Right ventricle myocardium inferior (tissue), 1 donor: ENCODE measurements around the gene CCKAR. TPM values are rescaled to one million over a fixed set of nuclear protein-coding genes. Genes with fewer than 3 reads are reported as not detected.

Experiments used
- ATAC-seq: fragments of 200-7000 bp; cut with Tn5 transposase; one replicate; pipeline ENCODE4 v1.9.1; 2020; ENCODE audit warnings: mild to moderate bottlenecking, moderate library complexity
- DNase-seq: peaks from one replicate; pipeline ENCODE4 v3.0.0; 2021; ENCODE audit errors: missing footprints
- intact Hi-C: fragments of 100-400 bp; cut with DNase I; formaldehyde crosslinking; loops from one replicate; pipeline ENCODE4 v1.11.0; 2022
- total RNA-seq: library from RNA; stranded (reverse); fragmentation: NEBNext Ultra II Directional; extraction: Animal tissue kit (Norgen Biotek cat#: 25700); gene quantifications from one replicate; pipeline ENCODE4 v1.2.1, GENCODE V29; 2021
- donor health status: DM: no; HTN: yes; CAD: no; lungs with severe emphysema.

Gene CCKAR
- total RNA-seq, 1 donor from 2014 or later: not detected

DNA sequence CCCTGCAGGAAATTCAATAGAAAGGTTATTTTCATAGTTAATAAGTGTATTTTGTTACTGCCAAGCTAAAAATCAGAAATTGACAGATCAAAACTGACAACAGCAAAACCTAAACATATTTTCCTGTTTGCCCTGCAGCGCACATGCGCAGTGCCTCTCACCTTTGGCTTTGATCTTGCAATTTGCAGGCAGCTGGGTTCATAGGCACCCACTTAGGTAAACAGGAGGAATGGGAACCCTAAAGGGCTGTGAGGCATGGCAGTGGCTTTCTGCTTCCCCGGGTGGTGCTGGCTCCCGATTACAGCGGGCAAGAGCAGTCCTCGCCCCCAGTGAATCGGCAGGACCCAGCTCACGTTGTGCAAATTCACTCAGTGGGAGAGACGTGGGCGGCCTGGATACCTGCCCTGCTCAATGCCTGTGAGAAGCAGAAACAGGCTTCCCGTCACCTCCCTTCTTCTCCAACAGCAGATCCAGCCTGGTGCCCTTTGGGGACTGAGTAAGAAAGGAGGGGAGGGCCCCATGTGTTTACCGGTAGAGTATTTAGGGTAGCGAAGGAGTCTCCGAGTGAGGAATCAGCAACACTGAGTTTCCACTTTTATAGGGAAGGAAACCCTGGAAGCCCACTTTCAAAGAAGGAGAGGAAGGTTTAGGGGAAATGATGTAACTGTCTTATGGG, 25.7 kb downstream of the CCKAR start:
- intact Hi-C loops: no loop called here
- ATAC-seq: no peak

GRCh38 chr4:26463386-26463785, 26.9 kb downstream of the CCKAR start:
- intact Hi-C loops: no loop called here
- no peak for DNase-seq
- ATAC-seq: no peak

More for the DNA sequence above, 25.7 kb downstream of the CCKAR start:
- DNase-seq: no peak

DNA sequence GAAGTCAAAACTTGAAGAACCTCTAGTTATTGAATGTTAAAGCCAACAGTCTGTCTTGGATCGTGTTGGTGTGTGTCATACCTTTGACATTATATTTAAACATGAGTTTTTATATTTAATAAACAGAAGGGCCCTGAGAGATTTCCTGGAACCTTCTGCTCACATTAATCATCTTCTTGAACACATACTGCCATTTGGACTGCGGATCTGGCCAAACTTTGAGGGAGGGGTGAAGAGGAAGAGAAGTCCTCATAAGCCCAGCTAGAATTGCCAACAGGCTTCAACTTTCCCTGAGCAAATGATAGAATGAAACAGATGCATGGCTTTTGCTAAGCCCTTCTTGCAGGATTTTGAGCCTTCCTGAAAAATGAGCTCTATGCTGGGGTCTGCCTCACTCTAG, 27.4 kb downstream of the CCKAR start:
- intact Hi-C loops: no loop called here

GRCh38 chr4:26459756-26460530, 30.3 kb downstream of the CCKAR start:
- ATAC-seq (no peak), DNase-seq (no peak)
- intact Hi-C loops: loop anchor here (1.0 to 10.0 kb wide), 2 partner anchors 265 to 550 kb away; no protein-coding TSS in a partner anchor

More for the DNA sequence above, 27.4 kb downstream of the CCKAR start:
- no peak for DNase-seq
- no peak for ATAC-seq

GRCh38 chr4:26459054-26459755, 31.1 kb downstream of the CCKAR start:
- intact Hi-C loops: loop anchor here (1.0 to 10.0 kb wide), 2 partner anchors 266 to 551 kb away; no protein-coding TSS in a partner anchor
- ATAC-seq: no peak
- no peak for DNase-seq

DNA sequence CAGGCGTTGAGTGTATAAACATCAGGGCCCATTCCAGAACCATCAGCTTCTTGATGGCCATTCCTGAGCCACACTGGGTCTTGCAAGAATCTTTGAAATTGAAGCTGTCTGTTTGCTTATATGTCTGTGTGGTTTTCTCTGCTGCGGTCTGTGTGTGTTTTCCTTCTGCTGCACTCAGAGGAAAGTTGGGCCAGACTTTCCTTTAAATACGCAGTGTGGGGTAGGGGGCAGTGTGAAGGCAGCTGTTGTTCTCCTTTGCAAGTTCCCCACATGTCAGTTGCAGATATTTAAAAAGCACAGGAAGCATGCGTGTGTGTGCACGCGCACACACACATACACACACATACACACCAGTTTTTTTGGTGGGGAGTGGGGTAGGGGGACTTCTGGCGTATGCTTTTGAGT, 32.1 kb downstream of the CCKAR start:
- intact Hi-C loops: loop anchor here (10.0 kb wide), 1 partner anchor 267 kb away; no protein-coding TSS in a partner anchor
- no peak for ATAC-seq
- DNase-seq: no peak

GRCh38 chr4:26457412-26457811, 32.9 kb downstream of the CCKAR start:
- DNase-seq (no peak), ATAC-seq (no peak)
- intact Hi-C loops: loop anchor here (10.0 kb wide), 1 partner anchor 267 kb away; no protein-coding TSS in a partner anchor

DNA sequence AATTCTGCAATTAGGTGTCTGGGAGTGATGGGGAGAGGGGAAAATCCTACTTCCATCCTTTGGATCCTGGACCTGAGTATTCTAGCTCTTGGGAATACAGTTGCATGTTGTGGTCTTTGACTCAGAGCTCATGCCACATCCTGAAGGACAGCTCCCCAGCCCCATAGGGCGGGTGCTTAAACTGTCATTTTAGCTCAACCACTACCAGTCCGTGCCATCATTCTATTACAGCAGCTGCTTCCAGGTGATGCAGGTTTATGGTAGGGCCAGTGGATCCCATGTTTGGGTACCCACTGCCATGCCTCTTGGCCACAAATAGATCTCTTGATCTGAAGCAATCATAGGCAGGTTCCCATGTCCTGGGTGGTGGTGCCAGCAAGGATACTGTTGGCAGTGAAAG, 34.7 kb downstream of the CCKAR start:
- DNase-seq: no peak
- intact Hi-C loops: loop anchor here (10.0 kb wide), 1 partner anchor 269 kb away; no protein-coding TSS in a partner anchor
- ATAC-seq: no peak

DNA sequence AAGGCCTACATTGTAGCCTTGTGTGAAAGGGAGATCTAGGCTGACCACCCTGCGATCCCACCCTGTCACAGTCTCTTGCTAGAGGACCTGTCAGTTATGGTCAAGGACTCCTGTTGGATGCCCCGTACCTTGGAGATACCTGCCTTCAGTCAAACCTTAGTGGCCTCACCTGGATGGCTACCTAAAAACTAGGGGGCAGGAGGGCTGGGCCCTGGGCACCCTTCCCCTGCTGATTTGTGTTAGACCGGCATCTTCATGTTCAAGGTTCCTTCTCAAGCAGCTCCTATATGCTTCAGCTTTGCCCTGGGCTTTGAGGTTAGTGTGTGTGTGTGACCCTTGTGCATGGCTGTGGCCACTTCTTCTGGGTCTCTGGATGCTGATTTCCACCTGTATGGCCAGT, 35.3 kb downstream of the CCKAR start:
- DNase-seq (no peak), ATAC-seq (no peak)
- intact Hi-C loops: loop anchor here (10.0 kb wide), 1 partner anchor 270 kb away; no protein-coding TSS in a partner anchor

DNA sequence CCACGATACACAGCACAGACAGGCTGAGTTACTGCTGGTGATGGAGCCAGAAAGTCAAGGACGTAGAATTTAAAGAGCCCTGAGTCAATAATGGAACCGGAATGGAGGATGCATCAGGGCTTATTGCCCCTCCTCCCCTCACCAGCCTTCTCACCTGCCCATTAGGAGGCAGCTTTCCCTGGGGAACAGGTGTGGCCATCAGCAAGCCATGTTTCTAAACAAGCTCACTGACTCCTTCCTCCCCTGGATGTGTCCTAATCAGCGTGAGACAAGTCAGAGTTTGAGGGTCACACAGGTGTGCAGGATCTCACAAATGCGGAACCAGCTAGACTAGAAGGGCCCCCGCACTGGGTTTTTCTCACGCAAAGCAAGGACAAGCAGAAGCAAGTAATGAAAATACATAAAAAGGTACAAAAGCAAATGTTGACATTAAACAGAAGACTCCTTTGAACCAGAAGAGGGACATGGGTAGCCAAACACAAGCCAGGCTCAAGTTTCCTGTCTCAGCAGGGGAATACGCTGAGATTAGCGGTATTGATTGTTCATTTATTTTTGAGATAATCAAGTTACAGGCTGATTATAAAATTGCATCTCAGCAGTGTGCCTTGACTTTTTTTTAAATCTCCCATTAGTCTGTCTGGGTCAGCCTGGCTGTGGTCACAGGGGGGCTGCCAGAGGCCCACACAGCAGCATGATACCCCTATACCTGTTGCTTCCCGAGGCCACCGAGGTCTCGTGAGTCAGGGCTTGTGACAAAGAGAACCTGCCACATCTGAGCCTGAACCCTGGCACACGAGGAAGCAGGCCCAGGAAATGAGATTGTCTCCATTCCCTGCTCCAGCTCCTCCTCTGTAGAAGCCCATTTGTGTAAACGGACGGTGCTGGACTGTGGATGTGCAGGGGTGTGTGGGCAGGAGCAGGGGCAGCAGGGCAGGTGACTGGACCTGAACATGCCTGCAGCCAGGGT, 37.4 kb downstream of the CCKAR start:
- intact Hi-C loops: loop anchor here (10.0 kb wide), 1 partner anchor 272 kb away; no protein-coding TSS in a partner anchor
- no peak for DNase-seq
- no peak for ATAC-seq

DNA sequence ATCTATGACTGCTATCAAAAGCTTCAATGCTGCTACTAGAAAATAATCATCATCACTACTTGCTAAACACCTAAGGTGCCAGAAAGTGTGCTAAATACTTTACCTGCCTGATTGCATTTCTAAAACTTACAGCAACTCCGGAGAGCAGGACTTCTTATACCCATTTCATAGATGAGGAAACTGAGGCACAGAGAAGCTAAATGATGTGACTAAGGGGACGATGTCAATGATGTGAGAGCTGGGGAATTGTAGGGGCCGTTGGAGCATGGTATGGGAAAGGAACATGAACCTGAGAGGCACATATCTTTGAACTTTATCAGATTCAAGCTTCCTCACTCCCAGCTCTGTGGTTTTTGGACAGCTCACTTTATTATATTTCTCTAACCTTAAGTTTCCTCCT, 38.7 kb downstream of the CCKAR start:
- intact Hi-C loops: loop anchor here (10.0 kb wide), 1 partner anchor 273 kb away; no protein-coding TSS in a partner anchor

DNA sequence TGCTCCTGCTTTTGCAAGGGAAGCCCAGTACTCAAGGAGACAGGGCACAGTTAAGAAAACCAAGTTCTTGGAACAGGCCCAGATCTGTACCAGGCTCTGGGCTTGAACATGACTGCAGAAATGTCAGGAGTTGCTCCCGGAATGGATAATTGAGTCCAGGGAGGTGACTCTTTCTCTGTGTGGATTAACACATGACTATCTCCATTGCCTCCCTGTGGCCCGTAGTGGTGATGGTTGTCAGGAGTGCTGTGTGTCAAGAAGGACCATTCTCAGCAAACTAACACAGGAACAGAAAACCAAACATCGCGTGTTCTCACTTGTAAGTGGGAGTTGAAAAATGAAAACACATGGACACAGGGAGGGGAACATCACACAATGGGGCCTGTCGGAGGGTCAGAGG, 39.9 kb downstream of the CCKAR start:
- DNase-seq (no peak), ATAC-seq (no peak)
- intact Hi-C loops: loop anchor here (10.0 kb wide), 1 partner anchor 274 kb away; no protein-coding TSS in a partner anchor

More for the DNA sequence above, 38.7 kb downstream of the CCKAR start:
- ATAC-seq: no peak
- no peak for DNase-seq

- intact Hi-C loops: no loop called here
- ATAC-seq (no peak), DNase-seq (no peak)
Measured at GRCh38 chr4:26447378-26447777, 42.9 kb downstream of the CCKAR start.

DNA sequence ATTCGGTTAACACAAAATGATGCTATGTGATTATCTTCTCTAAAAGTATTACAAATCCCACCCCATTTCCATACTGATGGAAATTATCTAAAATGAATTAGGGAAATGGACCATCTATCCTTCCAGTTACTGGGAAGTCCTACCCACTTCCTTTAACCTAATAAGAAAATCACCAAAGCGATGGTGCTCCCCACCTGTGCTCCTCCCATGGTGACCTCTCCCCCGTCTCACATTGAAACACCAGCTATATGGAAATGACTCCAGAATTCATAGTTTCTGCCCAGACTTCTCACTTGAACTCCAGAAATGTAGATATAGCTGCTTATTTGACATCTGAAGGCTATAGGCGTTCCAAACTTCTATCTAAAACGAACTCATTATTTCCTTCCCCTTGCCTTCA, 48.5 kb downstream of the CCKAR start:
- intact Hi-C loops: no loop called here
- ATAC-seq (no peak), DNase-seq (no peak)

DNA sequence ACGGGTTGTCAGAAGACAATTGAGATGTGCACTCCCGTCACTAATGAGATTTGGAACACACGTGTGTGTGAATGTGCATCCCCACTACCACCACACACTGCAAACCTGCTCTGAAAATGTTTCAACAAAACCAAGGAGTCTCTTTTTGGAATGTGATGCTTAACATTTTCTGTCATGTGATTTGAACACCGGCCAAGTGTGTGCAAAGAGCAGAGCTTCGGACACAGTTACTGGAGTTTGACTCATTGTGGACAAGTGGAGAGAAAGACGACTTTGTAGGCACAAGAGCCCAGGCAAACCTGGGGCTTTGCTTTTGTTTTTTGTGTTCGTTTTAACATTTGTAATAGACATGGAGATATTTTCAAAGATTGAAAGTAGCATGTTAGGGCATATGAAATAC, 49.2 kb downstream of the CCKAR start:
- ATAC-seq (no peak), DNase-seq (no peak)
- intact Hi-C loops: no loop called here

GRCh38 chr4:26434030-26434639, 56.1 kb downstream of the CCKAR start:
- intact Hi-C loops: no loop called here
- DNase-seq: no peak
- ATAC-seq: no peak

DNA sequence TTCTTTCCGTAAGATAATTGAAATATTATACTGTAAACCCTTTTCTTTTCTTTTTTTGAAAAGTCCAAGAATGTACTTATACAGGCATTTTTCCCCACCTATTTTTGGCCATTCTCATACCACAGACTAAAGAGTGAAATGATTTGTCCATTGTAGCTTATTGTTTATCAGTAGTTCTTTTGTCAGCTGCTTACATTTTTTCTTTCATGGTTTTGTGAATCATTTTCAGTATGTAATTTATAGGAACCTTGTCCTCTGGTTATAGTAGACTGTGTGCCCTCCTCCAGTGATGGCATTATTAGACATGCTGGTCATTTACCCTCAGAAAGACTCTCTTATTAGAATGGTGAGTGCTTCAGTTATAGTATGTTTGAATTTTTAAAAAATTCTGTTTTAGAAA, 56.7 kb downstream of the CCKAR start:
- no peak for ATAC-seq
- intact Hi-C loops: no loop called here

GRCh38 chr4:26432419-26432818, 57.9 kb downstream of the CCKAR start:
- intact Hi-C loops: no loop called here
- no peak for ATAC-seq
- DNase-seq: no peak

More for the DNA sequence above, 56.7 kb downstream of the CCKAR start:
- no peak for DNase-seq
